Measurements from ENCODE around the gene SBK3. TPM values are rescaled to one million over a fixed set of nuclear protein-coding genes. Genes with fewer than 3 reads are reported as not detected.

The SBK3 gene
- total and polyA plus RNA-seq, 2 donors (not counting 1 experiment from before 2014, with no cell fraction given): not detected

- ATAC-seq (ENCODE audit: low read depth) (no peak), DNase-seq (no peak)
- Mint-ChIP-seq H3K27ac (no peak overlapping the region), H3K27me3 (peaks cover 4% of the 10 kb centered on the region), H3K4me1 (no peaks in the 10 kb centered on the region), H3K9me3 (ENCODE audit: insufficient read depth) (no peaks in the 10 kb centered on the region), H3K4me3 (no peak overlapping the region)
- H3K4me1 ChIP-seq (ENCODE audit: control insufficient read depth in 2 of 2, insufficient read depth in 2 of 2, low read length in 2 of 2): no peaks in the 10 kb centered on the region
- H3K27me3 ChIP-seq (replicated peaks in 1 of 4; ENCODE audit: control extremely low read depth in 1 of 4, control insufficient read depth in 3 of 4, insufficient read depth in 4 of 4, low read length in 3 of 4): no peaks in the 10 kb centered on the region
- TF ChIP-seq CTCF (IDR thresholded peaks at IDR 0.05) (no peak), EZH2 (IDR thresholded peaks at IDR 0.05; ENCODE audit: borderline replicate concordance, insufficient read depth, low read depth, low read length, poor library complexity, severe bottlenecking) (no peak)
- POLR2A ChIA-PET: no interaction called here
- 100% methylated on average over 4 of the region's 5 CpGs for WGBS (ENCODE audit: insufficient coverage)
- H3K9ac ChIP-seq (ENCODE audit: low read length): no peak overlapping the region
- H3K4me2 ChIP-seq (replicated peaks; ENCODE audit: low read depth, low read length, poor library complexity, severe bottlenecking): no peak overlapping the region
- H3K79me2 ChIP-seq (ENCODE audit: control insufficient read depth, insufficient read depth, low read length): no peaks in the 10 kb centered on the region
- H3K36me3 ChIP-seq (replicated peaks in 1 of 2; ENCODE audit: control extremely low read depth in 1 of 2, control insufficient read depth in 1 of 2, extremely low read depth in 1 of 2, insufficient read depth in 2 of 2, low read length in 1 of 2): no peaks in the 10 kb centered on the region
- no peak overlapping the region for H2AFZ ChIP-seq (ENCODE audit: insufficient read depth, low read depth, low read length, poor library complexity, severe bottlenecking)
- no peak overlapping the region for H3K27ac ChIP-seq (ENCODE audit: low read length in 2 of 2)
- no peaks in the 10 kb centered on the region for H4K20me1 ChIP-seq (ENCODE audit: control insufficient read depth, insufficient read depth, low read length, poor library complexity, severe bottlenecking)
- intact Hi-C loops (cut with micrococcal nuclease): no loop called here
- no peak overlapping the region for H3K4me3 ChIP-seq (ENCODE audit: control extremely low read depth in 1 of 5, extremely low read depth in 1 of 5, insufficient read depth in 1 of 5, low read depth in 2 of 5, low read length in 4 of 5)
- CTCF ChIA-PET: no interaction called here
- H3K9me3 ChIP-seq (ENCODE audit: control extremely low read depth in 1 of 3, control insufficient read depth in 2 of 3, insufficient read depth in 1 of 3, low read length in 2 of 3): no peaks in the 10 kb centered on the region
Observed at GRCh38 chr19:55537741-55538111, 7.6 kb downstream of the SBK3 start.

- Histone ChIP-seq H3K4me1 (ENCODE audit: control insufficient read depth in 2 of 2, insufficient read depth in 2 of 2, low read length in 2 of 2) (no peaks in the 10 kb centered on the region), H3K4me3 (ENCODE audit: control extremely low read depth in 1 of 5, extremely low read depth in 1 of 5, insufficient read depth in 1 of 5, low read depth in 2 of 5, low read length in 4 of 5) (no peak within 1 kb of the TSS), H4K20me1 (ENCODE audit: control insufficient read depth, insufficient read depth, low read length, poor library complexity, severe bottlenecking) (no peaks in the 10 kb centered on the region), H3K36me3 (replicated peaks in 1 of 2; ENCODE audit: control extremely low read depth in 1 of 2, control insufficient read depth in 1 of 2, extremely low read depth in 1 of 2, insufficient read depth in 2 of 2, low read length in 1 of 2) (no peaks in the 10 kb centered on the region), H3K4me2 (replicated peaks; ENCODE audit: low read depth, low read length, poor library complexity, severe bottlenecking) (no peak within 1 kb of the TSS), H3K79me2 (ENCODE audit: control insufficient read depth, insufficient read depth, low read length) (no peaks in the 10 kb centered on the region), H3K9ac (ENCODE audit: low read length) (no peak within 1 kb of the TSS), H3K27me3 (replicated peaks in 1 of 4; ENCODE audit: control extremely low read depth in 1 of 4, control insufficient read depth in 3 of 4, insufficient read depth in 4 of 4, low read length in 3 of 4) (no peaks in the 10 kb centered on the region), H3K9me3 (ENCODE audit: control extremely low read depth in 1 of 3, control insufficient read depth in 2 of 3, insufficient read depth in 1 of 3, low read length in 2 of 3) (no peaks in the 10 kb centered on the region), H2AFZ (ENCODE audit: insufficient read depth, low read depth, low read length, poor library complexity, severe bottlenecking) (no peak within 1 kb of the TSS), H3K27ac (ENCODE audit: low read length in 2 of 2) (no peak within 1 kb of the TSS)
- Mint-ChIP-seq H3K27me3 (peaks cover 4% of the 10 kb centered on the region), H3K4me1 (no peaks in the 10 kb centered on the region), H3K27ac (no peak within 1 kb of the TSS), H3K4me3 (no peak within 1 kb of the TSS), H3K9me3 (ENCODE audit: insufficient read depth) (no peaks in the 10 kb centered on the region)
- POLR2A ChIA-PET: no interaction called here
- DNase-seq (no peak), ATAC-seq (ENCODE audit: low read depth) (no peak)
- CTCF ChIA-PET: no interaction called here
- intact Hi-C loops (cut with micrococcal nuclease): no loop called here
- 63% methylated on average over 14 of the region's 14 CpGs for WGBS (ENCODE audit: insufficient coverage)
- TF ChIP-seq EZH2 (IDR thresholded peaks at IDR 0.05; ENCODE audit: borderline replicate concordance, insufficient read depth, low read depth, low read length, poor library complexity, severe bottlenecking): no peak
- TF ChIP-seq CTCF (IDR thresholded peaks at IDR 0.05): no peak
Observed at GRCh38 chr19:55536951-55537740, 8.2 kb downstream of the SBK3 start, which contains the start of gene SBK2. Gene SBK2, minus strand, starts transcription at chr19:55537133. Its CDS starts 839 bp downstream, at chr19:55536294.

All from B cell (primary cell).